IPS-20b (cell line): ENCODE data around the gene HYAL2.

Experiments used
- H3K27ac ChIP-seq: one replicate; pipeline ENCODE4 v1.5.1; 2013; ENCODE audit warnings: low read length
- H3K27me3 ChIP-seq: 2 replicates; pipeline ENCODE4 v1.6.1; 2013; ENCODE audit warnings: mild to moderate bottlenecking, low read length, inconsistent platforms; ENCODE audit not compliant: insufficient read depth
- H3K36me3 ChIP-seq: 2 replicates; pipeline ENCODE4 v1.6.1; 2013; ENCODE audit warnings: low read depth, mild to moderate bottlenecking, inconsistent platforms, low read length, moderate library complexity; ENCODE audit not compliant: insufficient read depth
- H3K4me1 ChIP-seq: 2 replicates; pipeline ENCODE4 v1.6.1; 2013; ENCODE audit warnings: mild to moderate bottlenecking, control low read depth, inconsistent platforms, low read length, moderate library complexity; ENCODE audit not compliant: insufficient read depth
- H3K4me3 ChIP-seq: 2 replicates; pipeline ENCODE4 v1.5.1; 2013; ENCODE audit warnings: mild to moderate bottlenecking, low read length, inconsistent platforms
- H3K9ac ChIP-seq: 2 replicates; pipeline ENCODE4 v1.6.1; 2013; ENCODE audit warnings: low read depth, mild to moderate bottlenecking, inconsistent platforms, low read length, moderate library complexity
- H3K9me3 ChIP-seq: 2 replicates; pipeline ENCODE4 v1.6.1; 2013; ENCODE audit warnings: mild to moderate bottlenecking, low read depth, low read length, inconsistent platforms; ENCODE audit not compliant: insufficient read depth

The HYAL2 gene

GRCh38 chr3:50358355-50358910, 35.9 kb upstream of the HYAL2 start:
- no peak overlapping the region for H3K27ac ChIP-seq
- peaks cover 20% of the 10 kb centered on the region for H3K36me3 ChIP-seq

GRCh38 chr3:50357481-50357880, 34.9 kb upstream of the HYAL2 start:
- Histone ChIP-seq H3K4me3 (peak overlapping the region; percentile 52; the same call in 1 of the 2 replicates), H3K4me1 (peaks cover 6% of the 10 kb centered on the region; the same call in 1 of the 2 replicates), H3K9me3 (no peaks in the 10 kb centered on the region), H3K27me3 (no peaks in the 10 kb centered on the region), H3K27ac (no peak overlapping the region), H3K36me3 (peaks cover 22% of the 10 kb centered on the region), H3K9ac (0 out of 2 replicates have a peak overlapping the region, but pooled peaks have one; percentile 88)

More at GRCh38 chr3:50358355-50358910, 35.9 kb upstream of the HYAL2 start:
- Histone ChIP-seq H3K4me3 (peak overlapping the region; percentile 94), H3K27me3 (peaks cover 5% of the 10 kb centered on the region), H3K9me3 (no peaks in the 10 kb centered on the region), H3K9ac (peak overlapping the region; percentile 88), H3K4me1 (peaks cover 6% of the 10 kb centered on the region; the same call in 1 of the 2 replicates)

DNA sequence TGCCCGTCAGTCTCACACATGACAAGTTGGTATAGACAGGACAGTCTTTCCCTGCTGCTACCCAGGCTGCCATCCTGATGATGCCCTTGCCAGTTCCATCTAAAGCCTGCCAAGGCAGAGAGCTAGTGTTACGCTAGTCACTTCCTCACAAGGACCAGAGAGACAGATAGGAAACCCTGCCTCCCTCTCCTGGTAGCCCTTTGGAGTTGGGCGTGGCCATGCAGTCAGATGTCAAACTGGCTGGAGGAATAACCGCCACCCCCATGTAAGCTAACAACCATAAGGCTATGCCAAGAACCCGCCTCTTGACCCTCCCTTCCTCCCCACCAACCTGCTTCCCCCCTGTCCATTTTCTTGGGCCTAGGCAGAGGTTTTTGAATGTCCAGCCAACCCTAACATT, 34.0 kb upstream of the HYAL2 start:
- Histone ChIP-seq H3K4me3 (no peak overlapping the region), H3K4me1 (peaks cover 6% of the 10 kb centered on the region; the same call in 1 of the 2 replicates), H3K27ac (no peak overlapping the region), H3K9me3 (no peaks in the 10 kb centered on the region), H3K36me3 (peaks cover 22% of the 10 kb centered on the region), H3K27me3 (no peaks in the 10 kb centered on the region), H3K9ac (no peak overlapping the region)

DNA sequence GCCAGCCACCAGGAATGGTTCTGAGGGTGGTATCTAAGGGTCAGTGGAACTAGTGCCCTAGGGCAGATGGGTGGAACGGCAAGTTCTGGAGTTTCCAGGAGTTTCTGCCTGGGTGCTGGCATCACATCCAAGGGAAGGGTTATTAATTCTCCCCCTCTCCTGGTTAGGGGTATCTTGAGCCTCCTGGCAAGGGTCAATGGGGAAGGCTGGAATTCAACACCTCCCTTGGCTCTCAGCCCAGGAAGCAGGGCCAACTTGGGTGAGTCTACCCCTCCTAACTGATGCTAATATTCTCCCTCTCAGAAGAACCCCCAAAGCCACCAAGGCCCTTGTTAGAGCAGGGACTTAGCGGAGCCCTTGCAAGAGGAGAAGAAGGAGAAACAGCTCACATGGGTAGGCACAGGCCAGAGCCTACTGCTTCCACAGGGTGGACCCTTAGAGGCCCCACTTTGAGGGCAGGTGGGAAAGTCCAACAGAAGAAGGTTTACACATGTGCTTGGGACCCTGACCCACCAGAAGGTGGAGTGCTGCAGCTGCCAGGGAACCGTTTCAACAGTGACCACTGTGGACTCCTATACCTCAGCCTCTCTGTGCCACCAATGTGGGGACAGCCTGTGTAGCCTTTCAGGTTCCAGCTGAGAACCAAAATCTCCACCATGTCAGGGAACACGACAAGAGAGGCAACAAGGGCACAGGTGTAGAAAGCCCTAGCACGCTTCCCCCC, 33.4 kb upstream of the HYAL2 start:
- Histone ChIP-seq H3K36me3 (peaks cover 22% of the 10 kb centered on the region), H3K9ac (no peak overlapping the region), H3K9me3 (no peaks in the 10 kb centered on the region), H3K4me1 (peaks cover 6% of the 10 kb centered on the region; the same call in 1 of the 2 replicates), H3K4me3 (no peak overlapping the region), H3K27ac (no peak overlapping the region), H3K27me3 (no peaks in the 10 kb centered on the region)

- Histone ChIP-seq H3K4me3 (no peak overlapping the region), H3K36me3 (peaks cover 22% of the 10 kb centered on the region), H3K9ac (no peak overlapping the region), H3K27me3 (no peaks in the 10 kb centered on the region), H3K9me3 (no peaks in the 10 kb centered on the region), H3K4me1 (peaks cover 3% of the 10 kb centered on the region; the same call in 1 of the 2 replicates), H3K27ac (no peak overlapping the region)
Observed at GRCh38 chr3:50354850-50355249, 32.3 kb upstream of the HYAL2 start.

GRCh38 chr3:50354186-50354764, 31.7 kb upstream of the HYAL2 start:
- no peak overlapping the region for H3K9ac ChIP-seq

GRCh38 chr3:50353245-50354004, 30.9 kb upstream of the HYAL2 start:
- Histone ChIP-seq H3K9me3 (no peaks in the 10 kb centered on the region), H3K27ac (no peak overlapping the region), H3K9ac (no peak overlapping the region), H3K27me3 (no peaks in the 10 kb centered on the region), H3K4me1 (peaks cover 3% of the 10 kb centered on the region; the same call in 1 of the 2 replicates), H3K36me3 (peaks cover 25% of the 10 kb centered on the region), H3K4me3 (no peak overlapping the region)

More at GRCh38 chr3:50354186-50354764, 31.7 kb upstream of the HYAL2 start:
- H3K27me3 ChIP-seq, result no peaks in the 10 kb centered on the region
- H3K4me3 ChIP-seq, result no peak overlapping the region
- H3K27ac ChIP-seq, result no peak overlapping the region
- peaks cover 22% of the 10 kb centered on the region for H3K36me3 ChIP-seq
- no peaks in the 10 kb centered on the region for H3K9me3 ChIP-seq
- H3K4me1 ChIP-seq, result peaks cover 3% of the 10 kb centered on the region; the same call in 1 of the 2 replicates

GRCh38 chr3:50352781-50353180, 30.2 kb upstream of the HYAL2 start:
- no peak overlapping the region for H3K27ac ChIP-seq
- H3K27me3 ChIP-seq, result no peaks in the 10 kb centered on the region
- H3K4me3 ChIP-seq, result no peak overlapping the region
- H3K36me3 ChIP-seq, result peaks cover 27% of the 10 kb centered on the region
- no peaks in the 10 kb centered on the region for H3K9me3 ChIP-seq
- no peaks in the 10 kb centered on the region for H3K4me1 ChIP-seq
- no peak overlapping the region for H3K9ac ChIP-seq

DNA sequence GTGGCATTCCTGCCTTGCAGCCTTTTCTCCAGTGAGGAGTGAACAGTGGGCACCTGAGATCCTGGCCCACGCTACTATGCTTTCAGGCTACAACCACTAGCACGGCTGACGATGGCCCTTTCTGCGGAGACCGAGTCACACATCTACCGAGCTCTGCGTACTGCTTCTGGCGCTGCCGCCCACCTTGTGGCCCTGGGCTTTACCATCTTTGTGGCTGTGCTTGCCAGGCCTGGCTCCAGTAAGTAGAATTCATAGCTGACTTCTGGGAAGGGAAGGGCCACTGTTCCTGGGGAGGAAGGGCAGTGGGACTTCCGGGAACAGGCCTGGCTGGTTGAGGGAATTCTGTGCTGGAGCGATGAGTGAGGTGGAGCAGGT, 28.8 kb upstream of the HYAL2 start:
- Histone ChIP-seq H3K27me3 (peaks cover 5% of the 10 kb centered on the region), H3K9me3 (no peaks in the 10 kb centered on the region), H3K4me1 (no peaks in the 10 kb centered on the region), H3K9ac (no peak overlapping the region), H3K27ac (no peak overlapping the region), H3K36me3 (peaks cover 25% of the 10 kb centered on the region), H3K4me3 (peak overlapping the region; percentile 91)

- no peaks in the 10 kb centered on the region for H3K4me1 ChIP-seq
- H3K9me3 ChIP-seq, result no peaks in the 10 kb centered on the region
- H3K4me3 ChIP-seq, result peak within 1 kb of the TSS; percentile 91
- H3K9ac ChIP-seq, result peak within 1 kb of the TSS; percentile 73
- peaks cover 23% of the 10 kb centered on the region for H3K36me3 ChIP-seq
- H3K27me3 ChIP-seq, result peaks cover 9% of the 10 kb centered on the region
- H3K27ac ChIP-seq, result no peak within 1 kb of the TSS
Observed at GRCh38 chr3:50350527-50351322, 28.2 kb upstream of the HYAL2 start, which contains the start of the genes CYB561D2 and NPRL2. Gene CYB561D2 (plus strand): TSS chr3:50350862. CDS start chr3:50351434, 572 bp downstream. Gene NPRL2 (minus strand): TSS chr3:50350775. CDS start chr3:50350652, 123 bp downstream.

DNA sequence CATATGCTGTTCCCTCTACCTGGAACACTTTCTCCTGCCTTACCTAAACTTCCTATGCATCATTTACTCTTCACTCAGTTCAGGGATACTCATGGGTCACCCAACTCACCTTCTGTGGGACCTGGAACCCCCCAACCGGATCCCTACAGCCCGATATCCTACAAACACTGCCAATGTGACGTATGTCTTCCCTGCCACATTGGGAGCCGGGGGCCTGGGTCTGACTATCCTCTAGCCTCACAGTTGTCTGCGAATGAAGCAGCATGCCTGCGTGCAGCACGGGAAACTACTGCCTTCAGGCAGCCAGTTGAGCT, 27.6 kb upstream of the HYAL2 start:
- H3K4me1 ChIP-seq, result no peaks in the 10 kb centered on the region
- H3K27me3 ChIP-seq, result peaks cover 14% of the 10 kb centered on the region
- no peaks in the 10 kb centered on the region for H3K9me3 ChIP-seq
- peak overlapping the region; percentile 91 for H3K4me3 ChIP-seq
- H3K36me3 ChIP-seq, result peaks cover 22% of the 10 kb centered on the region
- H3K27ac ChIP-seq, result no peak overlapping the region
- H3K9ac ChIP-seq, result peak overlapping the region; percentile 73
